ENCODE measurements around the gene DAZAP1.

DAZAP1 gene

DNA sequence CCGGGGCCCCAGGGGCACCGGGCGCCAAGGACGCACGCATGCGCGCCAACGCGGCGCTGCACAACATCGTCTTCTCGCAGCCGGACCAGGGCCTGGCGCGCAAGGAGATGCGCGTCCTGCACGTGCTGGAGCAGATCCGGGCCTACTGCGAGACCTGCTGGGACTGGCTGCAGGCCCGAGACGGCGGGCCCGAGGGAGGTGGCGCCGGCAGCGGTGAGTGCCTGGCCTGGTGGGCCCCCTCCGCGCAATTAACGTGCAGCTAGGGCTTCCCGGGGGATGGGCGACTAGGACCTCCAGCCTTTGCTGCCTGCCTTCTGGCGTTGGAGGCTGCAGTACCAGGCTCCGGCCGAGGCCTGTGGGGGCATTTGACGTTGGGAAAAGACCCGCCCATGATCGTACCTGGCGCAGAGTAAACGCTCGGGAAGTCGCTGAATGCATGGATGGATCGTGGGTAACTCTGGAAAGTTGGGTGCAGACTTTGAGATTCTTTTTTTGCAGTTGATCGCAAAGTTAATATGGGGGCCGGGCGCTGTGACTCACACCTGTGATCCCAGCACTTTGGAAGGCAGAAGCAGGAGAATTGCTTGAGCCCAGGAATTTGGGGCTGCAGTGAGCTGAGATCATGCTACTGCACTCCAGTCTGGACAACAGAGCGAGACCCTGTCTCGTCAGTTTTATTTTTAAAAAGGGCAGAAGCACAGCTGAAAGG, 49.8 kb downstream of the DAZAP1 start:
- DNase-seq (ENCODE audit: low spot score), result no peak

- DNase-seq (ENCODE audit: low spot score), result no peak
These were observed 50.5 kb downstream of the DAZAP1 start for GRCh38 chr19:1457892-1458291.

DNA sequence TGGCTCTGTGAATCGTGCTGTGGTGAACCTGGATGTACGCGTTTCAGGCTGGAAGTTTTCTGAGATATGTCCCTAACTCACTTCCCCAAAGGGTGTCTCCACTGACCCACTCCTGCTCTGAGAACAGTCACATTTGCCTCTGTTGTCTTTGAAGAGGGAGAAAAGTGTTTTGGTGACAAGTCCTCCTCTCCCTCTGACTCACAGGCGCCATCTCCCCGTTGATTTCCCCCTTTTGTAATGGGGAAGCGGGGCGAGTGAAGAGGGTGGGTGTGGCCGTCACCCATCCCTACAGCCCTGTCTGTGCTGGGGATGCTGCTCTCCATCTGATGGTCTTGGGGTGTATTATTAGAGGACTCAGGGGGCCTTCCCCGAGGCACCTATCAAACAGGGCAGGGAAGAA, 52.1 kb downstream of the DAZAP1 start:
- DNase-seq (ENCODE audit: low spot score), result no peak

- no peak for DNase-seq (ENCODE audit: low spot score)
These were observed 52.9 kb downstream of the DAZAP1 start for GRCh38 chr19:1460033-1460995.

DNA sequence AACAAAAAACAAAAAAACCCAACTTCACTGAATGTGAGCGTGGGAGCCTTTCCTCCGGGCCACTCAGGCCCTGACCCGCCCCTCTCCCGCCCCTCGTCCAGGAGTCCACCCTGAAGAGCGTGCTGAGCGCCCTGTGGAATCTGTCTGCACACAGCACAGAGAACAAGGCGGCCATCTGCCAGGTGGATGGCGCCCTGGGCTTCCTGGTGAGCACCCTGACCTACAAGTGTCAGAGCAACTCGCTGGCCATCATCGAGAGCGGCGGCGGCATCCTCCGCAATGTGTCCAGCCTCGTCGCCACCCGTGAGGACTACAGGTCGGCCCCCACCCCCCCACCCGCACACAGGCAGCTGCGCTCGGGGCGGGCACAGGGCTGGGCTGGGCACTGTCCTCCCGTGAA, 54.5 kb downstream of the DAZAP1 start:
- DNase-seq (ENCODE audit: low spot score), result no peak

DNA sequence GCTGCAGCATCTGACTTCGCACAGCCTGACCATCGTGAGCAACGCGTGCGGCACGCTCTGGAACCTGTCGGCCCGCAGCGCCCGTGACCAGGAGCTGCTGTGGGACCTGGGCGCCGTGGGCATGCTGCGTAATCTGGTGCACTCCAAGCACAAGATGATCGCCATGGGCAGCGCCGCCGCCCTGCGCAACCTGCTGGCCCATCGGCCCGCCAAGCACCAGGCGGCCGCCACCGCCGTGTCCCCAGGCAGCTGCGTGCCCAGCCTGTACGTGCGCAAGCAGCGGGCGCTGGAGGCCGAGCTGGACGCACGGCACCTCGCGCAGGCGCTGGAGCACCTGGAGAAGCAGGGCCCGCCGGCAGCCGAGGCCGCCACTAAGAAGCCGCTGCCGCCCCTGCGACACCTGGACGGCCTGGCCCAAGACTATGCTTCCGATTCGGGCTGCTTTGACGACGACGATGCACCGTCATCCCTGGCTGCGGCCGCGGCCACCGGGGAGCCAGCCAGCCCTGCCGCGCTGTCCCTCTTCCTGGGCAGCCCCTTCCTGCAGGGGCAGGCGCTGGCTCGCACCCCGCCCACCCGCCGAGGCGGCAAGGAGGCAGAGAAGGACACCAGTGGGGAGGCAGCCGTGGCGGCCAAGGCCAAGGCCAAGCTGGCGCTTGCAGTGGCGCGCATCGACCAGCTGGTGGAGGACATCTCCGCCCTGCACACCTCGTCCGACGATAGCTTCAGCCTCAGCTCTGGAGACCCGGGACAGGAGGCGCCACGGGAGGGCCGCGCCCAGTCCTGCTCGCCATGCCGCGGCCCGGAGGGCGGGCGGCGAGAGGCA, 58.0 kb downstream of the DAZAP1 start:
- no peak for DNase-seq (ENCODE audit: low spot score)

GRCh38 chr19:1466018-1466460, 58.7 kb downstream of the DAZAP1 start:
- no peak for DNase-seq (ENCODE audit: low spot score)

DNA sequence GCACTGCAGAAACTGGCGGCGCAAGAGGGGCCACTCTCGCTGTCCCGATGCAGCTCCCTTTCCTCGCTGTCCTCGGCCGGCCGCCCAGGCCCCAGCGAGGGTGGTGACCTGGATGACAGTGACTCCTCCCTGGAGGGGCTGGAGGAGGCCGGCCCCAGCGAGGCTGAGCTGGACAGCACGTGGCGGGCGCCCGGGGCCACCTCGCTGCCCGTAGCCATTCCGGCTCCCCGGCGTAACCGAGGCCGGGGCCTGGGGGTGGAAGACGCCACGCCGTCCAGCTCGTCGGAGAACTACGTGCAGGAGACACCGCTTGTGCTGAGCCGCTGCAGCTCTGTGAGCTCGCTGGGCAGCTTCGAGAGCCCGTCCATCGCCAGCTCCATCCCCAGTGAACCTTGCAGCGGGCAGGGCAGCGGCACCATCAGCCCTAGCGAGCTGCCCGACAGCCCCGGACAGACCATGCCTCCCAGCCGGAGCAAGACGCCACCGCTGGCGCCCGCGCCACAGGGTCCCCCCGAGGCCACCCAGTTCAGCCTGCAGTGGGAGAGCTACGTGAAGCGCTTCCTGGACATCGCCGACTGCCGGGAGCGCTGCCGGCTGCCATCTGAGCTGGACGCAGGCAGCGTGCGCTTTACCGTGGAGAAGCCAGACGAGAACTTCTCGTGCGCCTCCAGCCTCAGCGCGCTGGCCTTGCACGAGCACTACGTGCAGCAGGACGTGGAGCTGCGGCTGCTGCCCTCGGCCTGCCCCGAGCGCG, 59.3 kb downstream of the DAZAP1 start:
- DNase-seq (ENCODE audit: low spot score), result no peak

- DNase-seq (ENCODE audit: low spot score), result no peak
These were observed 59.8 kb downstream of the DAZAP1 start for GRCh38 chr19:1467215-1467489.

DNA sequence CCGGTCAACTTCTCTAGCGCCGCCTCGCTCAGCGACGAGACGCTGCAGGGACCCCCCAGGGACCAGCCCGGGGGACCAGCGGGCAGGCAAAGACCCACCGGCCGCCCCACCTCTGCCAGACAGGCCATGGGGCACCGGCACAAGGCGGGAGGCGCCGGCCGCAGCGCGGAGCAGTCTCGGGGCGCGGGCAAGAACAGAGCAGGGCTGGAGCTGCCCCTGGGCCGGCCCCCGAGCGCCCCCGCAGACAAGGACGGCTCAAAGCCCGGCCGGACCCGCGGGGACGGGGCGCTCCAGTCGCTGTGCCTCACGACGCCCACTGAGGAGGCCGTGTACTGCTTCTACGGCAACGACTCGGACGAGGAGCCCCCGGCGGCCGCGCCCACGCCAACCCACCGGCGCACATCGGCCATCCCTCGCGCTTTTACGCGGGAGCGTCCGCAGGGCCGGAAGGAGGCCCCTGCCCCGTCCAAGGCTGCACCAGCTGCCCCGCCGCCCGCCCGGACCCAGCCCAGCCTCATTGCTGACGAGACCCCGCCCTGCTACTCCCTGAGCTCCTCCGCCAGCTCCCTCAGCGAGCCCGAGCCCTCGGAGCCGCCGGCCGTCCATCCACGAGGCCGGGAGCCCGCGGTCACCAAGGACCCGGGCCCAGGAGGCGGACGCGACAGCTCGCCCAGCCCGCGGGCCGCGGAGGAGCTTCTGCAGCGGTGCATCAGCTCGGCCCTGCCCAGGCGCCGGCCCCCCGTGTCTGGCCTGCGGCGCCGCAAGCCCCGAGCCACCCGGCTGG, 60.3 kb downstream of the DAZAP1 start:
- DNase-seq (ENCODE audit: low spot score), result no peak

DNA sequence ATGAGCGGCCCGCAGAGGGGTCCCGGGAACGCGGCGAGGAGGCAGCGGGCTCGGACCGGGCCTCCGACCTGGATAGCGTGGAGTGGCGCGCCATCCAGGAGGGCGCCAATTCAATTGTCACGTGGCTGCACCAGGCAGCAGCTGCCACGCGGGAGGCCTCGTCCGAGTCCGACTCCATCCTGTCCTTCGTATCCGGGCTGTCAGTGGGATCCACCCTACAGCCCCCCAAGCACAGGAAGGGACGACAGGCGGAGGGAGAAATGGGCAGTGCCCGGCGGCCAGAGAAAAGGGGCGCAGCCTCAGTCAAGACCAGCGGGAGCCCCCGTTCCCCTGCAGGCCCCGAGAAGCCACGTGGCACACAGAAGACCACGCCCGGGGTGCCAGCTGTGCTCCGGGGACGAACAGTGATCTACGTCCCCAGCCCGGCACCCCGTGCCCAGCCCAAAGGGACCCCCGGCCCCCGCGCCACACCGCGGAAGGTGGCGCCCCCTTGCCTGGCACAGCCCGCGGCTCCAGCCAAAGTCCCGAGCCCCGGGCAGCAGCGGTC, 61.0 kb downstream of the DAZAP1 start:
- no peak for DNase-seq (ENCODE audit: low spot score)

GRCh38 chr19:1468821-1469254, 61.5 kb downstream of the DAZAP1 start:
- no peak for DNase-seq (ENCODE audit: low spot score)

DNA sequence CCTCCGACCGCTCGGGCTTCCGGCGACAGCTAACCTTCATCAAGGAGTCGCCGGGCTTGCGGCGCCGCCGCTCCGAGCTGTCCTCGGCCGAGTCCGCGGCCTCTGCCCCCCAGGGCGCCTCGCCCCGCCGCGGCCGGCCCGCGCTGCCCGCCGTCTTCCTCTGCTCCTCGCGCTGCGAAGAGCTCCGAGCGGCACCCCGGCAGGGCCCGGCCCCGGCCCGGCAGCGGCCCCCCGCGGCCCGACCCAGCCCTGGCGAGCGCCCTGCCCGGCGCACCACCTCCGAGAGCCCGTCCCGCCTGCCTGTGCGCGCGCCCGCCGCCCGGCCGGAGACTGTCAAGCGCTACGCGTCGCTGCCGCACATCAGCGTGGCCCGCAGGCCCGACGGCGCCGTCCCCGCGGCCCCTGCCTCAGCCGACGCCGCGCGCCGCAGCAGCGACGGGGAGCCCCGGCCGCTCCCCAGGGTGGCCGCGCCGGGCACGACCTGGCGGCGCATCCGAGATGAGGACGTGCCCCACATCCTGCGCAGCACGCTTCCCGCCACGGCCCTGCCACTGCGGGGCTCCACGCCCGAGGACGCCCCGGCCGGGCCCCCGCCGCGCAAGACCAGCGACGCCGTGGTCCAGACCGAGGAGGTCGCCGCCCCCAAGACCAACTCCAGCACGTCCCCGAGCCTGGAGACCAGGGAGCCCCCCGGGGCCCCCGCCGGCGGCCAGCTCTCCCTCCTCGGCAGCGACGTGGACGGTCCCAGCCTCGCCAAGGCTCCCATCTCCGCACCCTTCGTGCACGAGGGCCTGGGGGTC, 62.1 kb downstream of the DAZAP1 start:
- no peak for DNase-seq (ENCODE audit: low spot score)

- DNase-seq (ENCODE audit: low spot score), result no peak
These were observed 62.6 kb downstream of the DAZAP1 start for GRCh38 chr19:1470055-1470304.

GRCh38 chr19:1470305-1471009, 63.1 kb downstream of the DAZAP1 start:
- peak; percentile 67 for DNase-seq (ENCODE audit: low spot score)

DNA sequence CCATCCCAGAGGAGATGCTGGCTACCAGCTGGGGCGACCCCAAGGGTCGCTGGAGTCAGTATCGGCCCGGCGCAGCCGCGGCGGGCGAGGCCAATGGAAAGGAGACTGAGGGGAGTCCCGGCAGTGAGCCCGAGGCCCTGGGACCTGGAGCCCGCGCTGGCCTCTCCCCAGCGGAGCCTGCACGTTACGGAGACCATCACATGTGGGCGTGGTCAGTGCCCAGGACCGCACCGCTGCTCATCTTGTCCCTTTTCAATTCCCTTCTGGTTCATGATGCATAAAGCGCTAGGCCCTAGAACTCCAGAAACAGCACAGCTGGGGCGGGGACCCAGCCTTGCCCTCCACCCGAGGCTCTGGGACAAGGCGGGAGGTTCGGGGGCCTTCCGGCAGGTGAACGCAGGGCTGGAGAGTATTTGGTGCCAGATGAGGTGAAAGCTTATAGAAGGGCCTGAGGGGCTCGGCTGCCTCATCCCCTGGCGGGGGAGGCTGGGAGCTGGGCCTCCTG, 63.7 kb downstream of the DAZAP1 start:
- DNase-seq (ENCODE audit: low spot score), result peak; percentile 60

- DNase-seq (ENCODE audit: low spot score), result no peak
These were observed 64.3 kb downstream of the DAZAP1 start for GRCh38 chr19:1471515-1472160.

DNA sequence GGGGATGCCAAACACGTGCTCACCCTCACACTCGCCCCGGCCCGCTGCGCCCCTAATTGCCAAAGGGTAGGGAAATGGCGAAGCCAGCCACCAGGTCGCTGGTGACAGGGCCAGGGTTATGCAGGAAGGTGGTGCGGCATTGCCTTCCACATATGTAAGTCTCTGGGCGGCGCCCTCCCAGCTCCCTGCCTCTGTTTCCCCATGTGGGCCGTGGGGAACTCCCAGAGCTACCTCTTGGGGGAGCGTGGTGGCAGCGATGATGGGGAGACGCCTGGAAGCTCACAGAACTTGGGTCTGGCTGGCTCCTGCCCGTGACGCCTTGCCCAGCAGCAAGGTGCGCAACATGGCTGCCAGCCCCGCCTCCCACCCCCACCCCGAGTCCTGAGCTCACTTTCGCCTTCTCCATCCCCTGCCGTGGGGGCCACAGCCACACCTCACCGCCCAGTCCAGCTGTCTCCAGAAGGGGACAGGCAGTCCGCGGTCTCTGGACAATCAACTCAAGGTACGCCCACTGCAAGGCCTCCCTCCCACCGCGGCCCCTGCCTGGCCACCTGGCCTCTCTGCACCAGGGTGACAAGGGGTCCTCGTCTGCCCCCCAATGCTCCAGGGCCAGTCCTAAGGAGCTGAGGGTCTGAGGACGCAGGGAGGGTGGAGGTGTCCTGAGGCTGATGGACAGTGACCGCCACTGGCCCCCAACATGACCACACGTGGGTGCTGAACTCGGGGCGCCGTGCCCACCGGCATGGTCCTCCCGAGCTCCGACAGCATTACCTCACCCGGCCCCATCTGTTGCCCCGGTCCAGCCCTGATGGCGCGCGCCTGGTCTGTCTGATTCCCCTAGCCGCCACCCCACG, 65.1 kb downstream of the DAZAP1 start:
- no peak for DNase-seq (ENCODE audit: low spot score)
